Thyroid gland (tissue), 4 donors: ENCODE measurements around the gene GRIN2A. TPM values are rescaled to one million over a fixed set of nuclear protein-coding genes. Genes with fewer than 3 reads are reported as not detected.

ENCODE experiments used
- DNase-seq, 2 donors: peaks; one replicate each; pipeline ENCODE4 v3.0.0-alpha.2; 2019
- H3K27ac ChIP-seq, 3 donors: fragments of 200-600 bp; sonication (generic); 1 replicate in 2 of 3; 2 replicates in 1 of 3; pipeline ENCODE4 v1.5.1; 2016 to 2019; ENCODE audit warnings: mild to moderate bottlenecking in 1 of 3, moderate library complexity in 1 of 3
- H3K27me3 ChIP-seq: fragments of 200-600 bp; sonication (generic); one replicate; pipeline ENCODE4 v1.5.1; 2019
- H3K36me3 ChIP-seq, 2 donors: fragments of 200-600 bp; sonication (generic); one replicate each; pipeline ENCODE4 v1.5.1; 2016 to 2019
- H3K4me1 ChIP-seq, 2 donors: fragments of 200-600 bp; sonication (generic); one replicate each; pipeline ENCODE4 v1.5.1; 2017 to 2019
- H3K4me3 ChIP-seq, 3 donors: fragments of 200-600 bp; sonication (generic); replicated peaks in 1 of 3; 1 replicate in 2 of 3; 2 replicates in 1 of 3; pipeline ENCODE4 v1.5.1; 2016; ENCODE audit warnings: mild to moderate bottlenecking in 1 of 3
- H3K9me3 ChIP-seq: fragments of 200-600 bp; sonication (generic); one replicate; pipeline ENCODE4 v1.5.1; 2017
- CTCF ChIP-seq, 6 experiments: fragments of 200-600 bp in 3 of 6; fragments of 450-650 bp in 3 of 6; sonication (generic) in 3 of 6; IDR thresholded peaks; one replicate each; pipeline ENCODE4 v1.5.1; 2016 to 2019; ENCODE audit warnings: antibody characterized with exemption in 6 of 6, mild to moderate bottlenecking in 2 of 6, inconsistent platforms in 1 of 6, moderate library complexity in 1 of 6
- POLR2A ChIP-seq, 2 donors: fragments of 450-650 bp; IDR thresholded peaks; one replicate each; pipeline ENCODE4 v1.6.1; 2017; ENCODE audit warnings: antibody characterized with exemption in 2 of 2, mild to moderate bottlenecking in 2 of 2, moderate library complexity in 1 of 2
- WGBS, 2 donors: methylation state at CpG; one replicate each; pipeline ENCODE4 v1.1.5; 2017; 5-methylcytosine and 5-hydroxymethylcytosine counted together
- intact Hi-C: fragments of 100-400 bp; cut with DNase I; formaldehyde crosslinking; loops from one replicate; pipeline ENCODE4 v1.15.1; 2023
- total RNA-seq, 4 donors: library from RNA; depleted of rRNA; stranded (reverse); fragments of >200 nt; gene quantifications; one replicate each; pipeline ENCODE4 v1.2.3, GENCODE V29; 2016

The GRIN2A gene
- total RNA-seq, 4 donors from 2014 or later, result 0.11 to 1.3 (median 0.53) TPM

DNA sequence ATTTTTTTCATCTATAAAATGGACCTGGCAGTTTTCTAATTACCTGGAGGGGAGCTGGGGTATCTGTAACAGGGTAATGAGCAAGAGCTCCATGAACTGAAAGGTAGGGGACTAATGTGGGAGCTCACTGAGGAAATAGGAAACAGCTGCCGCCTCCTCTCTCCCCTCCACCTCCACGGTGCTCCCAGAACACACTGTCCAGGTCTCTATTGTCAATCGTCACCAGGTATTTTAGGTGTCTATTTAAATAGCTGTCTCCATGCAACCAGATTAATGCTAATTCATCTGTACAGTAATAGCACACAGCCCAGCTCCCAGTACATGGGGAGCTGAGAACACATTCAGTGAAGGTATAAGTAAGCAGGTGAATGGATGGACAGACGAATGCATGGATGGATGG is 233.3 kb downstream of the GRIN2A start:
- H3K9me3 ChIP-seq, result no peaks in the 10 kb centered on the region
- H3K36me3 ChIP-seq, result no peaks in the 10 kb centered on the region
- WGBS, 2 donors, result 83 to 86% methylated on average over 4 of the region's 4 CpGs
- no peaks in the 10 kb centered on the region for H3K4me1 ChIP-seq
- TF ChIP-seq CTCF (IDR thresholded peaks at IDR 0.05) (no peak), POLR2A (IDR thresholded peaks at IDR 0.05) (no peak)
- no peak overlapping the region for H3K27ac ChIP-seq
- no peak overlapping the region for H3K4me3 ChIP-seq
- H3K27me3 ChIP-seq, result no peaks in the 10 kb centered on the region
- intact Hi-C loops, result no loop called here
- no peak for DNase-seq

GRCh38 chr16:9946022-9946720 is 236.1 kb downstream of the GRIN2A start:
- no peaks in the 10 kb centered on the region for H3K4me1 ChIP-seq
- TF ChIP-seq POLR2A (IDR thresholded peaks at IDR 0.05) (no peak), CTCF (IDR thresholded peaks at IDR 0.05) (peak in 2 of 6 experiments; percentile 9 to 12)
- no peak overlapping the region for H3K27ac ChIP-seq
- WGBS, 2 donors, result 78 to 91% methylated on average over 3 of the region's 3 CpGs
- H3K9me3 ChIP-seq, result no peaks in the 10 kb centered on the region
- DNase-seq, result no peak
- no peaks in the 10 kb centered on the region for H3K27me3 ChIP-seq
- intact Hi-C loops, result no loop called here
- H3K36me3 ChIP-seq, result no peaks in the 10 kb centered on the region
- H3K4me3 ChIP-seq, result no peak overlapping the region

DNA sequence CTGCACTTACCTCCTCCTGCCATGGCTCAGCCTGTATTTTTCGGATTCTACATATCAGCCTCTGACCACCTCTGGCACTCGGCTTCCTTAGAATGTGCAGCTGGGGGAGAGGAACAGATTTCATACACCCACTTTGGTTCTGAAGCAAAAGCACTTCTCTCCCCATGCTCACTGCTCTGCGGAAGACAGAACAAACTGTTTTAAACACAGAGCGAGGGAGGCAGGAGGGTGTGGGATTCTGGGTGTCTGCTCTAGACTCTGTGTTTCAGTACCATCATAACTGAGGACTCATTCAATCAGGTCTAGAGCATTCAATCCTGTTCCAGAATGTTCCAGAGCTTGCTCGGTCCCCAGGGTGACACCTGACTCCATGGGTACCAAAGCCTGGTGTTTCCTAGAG is 239.1 kb downstream of the GRIN2A start:
- Histone ChIP-seq H3K27me3 (no peaks in the 10 kb centered on the region), H3K4me3 (no peak overlapping the region), H3K4me1 (no peaks in the 10 kb centered on the region), H3K9me3 (no peaks in the 10 kb centered on the region), H3K27ac (no peak overlapping the region), H3K36me3 (no peaks in the 10 kb centered on the region)
- DNase-seq, result no peak
- no peak for TF ChIP-seq CTCF (IDR thresholded peaks at IDR 0.05)
- TF ChIP-seq POLR2A (IDR thresholded peaks at IDR 0.05), result no peak
- 72 to 88% methylated on average over 5 of the region's 5 CpGs for WGBS, 2 donors
- intact Hi-C loops, result no loop called here

DNA sequence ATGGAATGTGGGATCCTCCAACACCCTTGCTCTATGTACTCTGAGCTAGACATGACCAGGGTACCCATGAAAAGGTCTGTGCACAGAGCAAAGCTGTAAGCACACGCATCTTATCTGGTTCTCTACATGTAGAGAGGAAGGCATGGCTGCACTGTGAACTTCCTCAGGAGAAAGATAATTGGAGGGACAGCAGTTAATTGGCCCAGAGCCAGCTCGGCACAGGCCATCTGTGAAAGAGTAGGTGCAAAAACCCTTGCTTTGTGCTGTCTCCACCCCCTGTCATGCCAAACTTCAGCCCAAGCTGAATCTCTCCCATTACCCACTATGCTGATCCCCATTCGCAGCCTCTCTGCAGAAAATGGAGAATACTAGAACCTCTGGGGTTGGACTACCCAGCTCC is 241.0 kb downstream of the GRIN2A start:
- no peaks in the 10 kb centered on the region for H3K27me3 ChIP-seq
- no peak for TF ChIP-seq CTCF (IDR thresholded peaks at IDR 0.05)
- no peak for TF ChIP-seq POLR2A (IDR thresholded peaks at IDR 0.05)
- no peak overlapping the region for H3K27ac ChIP-seq
- intact Hi-C loops, result no loop called here
- 72 to 78% methylated on average over 3 of the region's 3 CpGs for WGBS, 2 donors
- no peak for DNase-seq
- H3K36me3 ChIP-seq, result no peaks in the 10 kb centered on the region
- H3K4me3 ChIP-seq, result no peak overlapping the region
- H3K4me1 ChIP-seq, result no peaks in the 10 kb centered on the region
- no peaks in the 10 kb centered on the region for H3K9me3 ChIP-seq

GRCh38 chr16:9934723-9935508 is 247.3 kb downstream of the GRIN2A start:
- DNase-seq, result peak; percentile 4 to 8
- no peaks in the 10 kb centered on the region for H3K27me3 ChIP-seq
- H3K27ac ChIP-seq, result no peak overlapping the region
- no peaks in the 10 kb centered on the region for H3K36me3 ChIP-seq
- H3K4me1 ChIP-seq, result no peaks in the 10 kb centered on the region
- intact Hi-C loops, result no loop called here
- WGBS, 2 donors, result 52 to 63% methylated on average over 8 of the region's 8 CpGs
- H3K9me3 ChIP-seq, result no peaks in the 10 kb centered on the region
- no peak overlapping the region for H3K4me3 ChIP-seq
- TF ChIP-seq CTCF (IDR thresholded peaks at IDR 0.05) (no peak), POLR2A (IDR thresholded peaks at IDR 0.05) (no peak)
